AG20443 (cell line): Measurements from ENCODE around the gene KRTAP6-3.

ENCODE experiments used
- DNase-seq: peaks from one replicate; pipeline ENCODE4 v3.0.0; 2012; ENCODE audit warnings: low spot score, mixed read lengths

The KRTAP6-3 gene

GRCh38 chr21:30625449-30626165 lies 33.4 kb downstream of the KRTAP6-3 start:
- no peak for DNase-seq

GRCh38 chr21:30628109-30628508 lies 35.9 kb downstream of the KRTAP6-3 start:
- DNase-seq = no peak

GRCh38 chr21:30629200-30629599 lies 37.0 kb downstream of the KRTAP6-3 start:
- DNase-seq = no peak

GRCh38 chr21:30634906-30635305 lies 42.7 kb downstream of the KRTAP6-3 start, which contains the start of gene KRTAP20-2:
Gene KRTAP20-2 (plus strand): TSS chr21:30635206. CDS start chr21:30635264, 58 bp downstream.
- DNase-seq = no peak

GRCh38 chr21:30638686-30639085 lies 46.4 kb downstream of the KRTAP6-3 start:
- DNase-seq = no peak

GRCh38 chr21:30642564-30642963 lies 50.3 kb downstream of the KRTAP6-3 start, which contains the start of gene KRTAP20-3:
Gene KRTAP20-3 (plus strand): TSS chr21:30642864.
- no peak for DNase-seq
